Stimulated activated CD8-positive, alpha-beta memory T cell treated with anti-CD3 and anti-CD28 coated beads, Interleukin-4, amount 100 ng/mL, for 24 hours (primary cell): Measurements from ENCODE around the gene ZG16B.

Source experiments
- DNase-seq: peaks from one replicate; pipeline ENCODE4 v3.0.0-alpha.2; 2020; ENCODE audit warnings: low read depth

ZG16B gene

GRCh38 chr16:2845116-2845515, 15.0 kb downstream of the ZG16B start:
- DNase-seq, result no peak

GRCh38 chr16:2846511-2847310, 16.6 kb downstream of the ZG16B start:
- DNase-seq, result no peak

- no peak for DNase-seq
Observed at GRCh38 chr16:2848933-2849725, 19.0 kb downstream of the ZG16B start.

- DNase-seq, result no peak
Observed at GRCh38 chr16:2852003-2852730, 22.1 kb downstream of the ZG16B start.

GRCh38 chr16:2852731-2853507, 22.8 kb downstream of the ZG16B start:
- DNase-seq, result no peak

- no peak for DNase-seq
Observed at GRCh38 chr16:2853531-2854073, 23.5 kb downstream of the ZG16B start.

GRCh38 chr16:2854700-2855309, 24.7 kb downstream of the ZG16B start:
- DNase-seq, result no peak

- no peak for DNase-seq
Observed at GRCh38 chr16:2855536-2855935, 25.4 kb downstream of the ZG16B start.

GRCh38 chr16:2856061-2856670, 26.1 kb downstream of the ZG16B start:
- no peak for DNase-seq

GRCh38 chr16:2856686-2857450, 26.8 kb downstream of the ZG16B start:
- no peak for DNase-seq

- no peak for DNase-seq
Observed at GRCh38 chr16:2857451-2858244, 27.5 kb downstream of the ZG16B start, which contains the start of gene PRSS22. PRSS22 (minus strand) TSS chr16:2858170; CDS start chr16:2858104, 66 bp downstream.

- DNase-seq, result no peak
Observed at GRCh38 chr16:2858245-2859025, 28.3 kb downstream of the ZG16B start.

GRCh38 chr16:2859686-2860265, 29.7 kb downstream of the ZG16B start:
- no peak for DNase-seq

- no peak for DNase-seq
Observed at GRCh38 chr16:2860826-2861567, 30.9 kb downstream of the ZG16B start.

GRCh38 chr16:2865651-2866050, 35.5 kb downstream of the ZG16B start:
- no peak for DNase-seq

- no peak for DNase-seq
Observed at GRCh38 chr16:2866431-2866830, 36.3 kb downstream of the ZG16B start.

GRCh38 chr16:2867661-2867986, 37.5 kb downstream of the ZG16B start:
- DNase-seq, result no peak
